SK-N-MC (cell line): ENCODE data around the gene PARD3.

Source experiments
- DNase-seq: peaks from one replicate; pipeline ENCODE4 v3.0.0-alpha.2; 2011; ENCODE audit warnings: low read depth, low spot score
- H3K27ac ChIP-seq: fragments of 200-600 bp; sonication (generic); 2 replicates; pipeline ENCODE4 v1.5.1; 2016; ENCODE audit warnings: mixed run types
- H3K36me3 ChIP-seq: fragments of 200-600 bp; sonication (generic); 2 replicates; pipeline ENCODE4 v1.6.1; 2017; ENCODE audit warnings: antibody characterized with exemption, low read length, mixed read lengths; ENCODE audit not compliant: insufficient read depth
- H3K4me3 ChIP-seq: fragments of 200-600 bp; sonication (generic); 2 replicates; pipeline ENCODE4 v1.5.1; 2016
- H3K9ac ChIP-seq: fragments of 200-600 bp; sonication (generic); 2 replicates; pipeline ENCODE4 v1.8.0; 2017; ENCODE audit warnings: mixed run types, mixed read lengths; ENCODE audit not compliant: insufficient read length
- H3K9me3 ChIP-seq: fragments of 200-600 bp; sonication (generic); 2 replicates; pipeline ENCODE4 v1.6.1; 2017; ENCODE audit warnings: low read depth, mild to moderate bottlenecking, antibody characterized with exemption, low read length, moderate library complexity, mixed read lengths
- EZH2 ChIP-seq: fragments of 200-600 bp; sonication (generic); IDR thresholded peaks from one replicate; pipeline ENCODE4 v1.6.1; 2017; ENCODE audit warnings: antibody characterized with exemption
- FOXP2 ChIP-seq: optimal IDR thresholded peaks from 2 replicates; pipeline ENCODE3; 2011; ENCODE audit warnings: mild to moderate bottlenecking, moderate library complexity; ENCODE audit not compliant: insufficient read depth; ENCODE audit errors: extremely low read length, control extremely low read depth
- POLR2AphosphoS5 ChIP-seq: IDR thresholded peaks from 2 replicates; pipeline ENCODE4 v1.6.1; 2012; ENCODE audit warnings: mild to moderate bottlenecking, low read depth, low read length, borderline replicate concordance

Gene PARD3

GRCh38 chr10:34808336-34808735 is 6.8 kb downstream of the PARD3 start:
- Histone ChIP-seq H3K4me3 (no peak overlapping the region), H3K36me3 (no peaks in the 10 kb centered on the region), H3K27ac (no peak overlapping the region), H3K9ac (no peak overlapping the region), H3K9me3 (no peaks in the 10 kb centered on the region)
- no peak for TF ChIP-seq FOXP2
- TF ChIP-seq EZH2, result no peak
- TF ChIP-seq POLR2AphosphoS5, result no peak
- DNase-seq, result no peak

- Histone ChIP-seq H3K9me3 (no peaks in the 10 kb centered on the region), H3K9ac (no peak overlapping the region), H3K4me3 (no peak overlapping the region), H3K36me3 (no peaks in the 10 kb centered on the region), H3K27ac (no peak overlapping the region)
- no peak for TF ChIP-seq POLR2AphosphoS5
- TF ChIP-seq FOXP2, result no peak
- no peak for TF ChIP-seq EZH2
- DNase-seq, result no peak
These were observed 10.8 kb downstream of the PARD3 start for GRCh38 chr10:34804306-34804705.

- DNase-seq, result no peak
- Histone ChIP-seq H3K4me3 (no peak overlapping the region), H3K9ac (no peak overlapping the region), H3K9me3 (no peaks in the 10 kb centered on the region), H3K36me3 (no peaks in the 10 kb centered on the region), H3K27ac (no peak overlapping the region)
- TF ChIP-seq EZH2 (no peak), FOXP2 (no peak), POLR2AphosphoS5 (no peak)
These were observed 12.4 kb downstream of the PARD3 start for GRCh38 chr10:34802692-34803091.

GRCh38 chr10:34801097-34801733 is 13.9 kb downstream of the PARD3 start:
- Histone ChIP-seq H3K27ac (no peak overlapping the region), H3K4me3 (no peak overlapping the region), H3K9ac (no peak overlapping the region), H3K36me3 (no peaks in the 10 kb centered on the region), H3K9me3 (no peaks in the 10 kb centered on the region)
- no peak for DNase-seq
- no peak for TF ChIP-seq EZH2
- no peak for TF ChIP-seq FOXP2
- TF ChIP-seq POLR2AphosphoS5, result no peak

- TF ChIP-seq EZH2, result no peak
- Histone ChIP-seq H3K4me3 (no peak overlapping the region), H3K9me3 (no peaks in the 10 kb centered on the region), H3K36me3 (no peaks in the 10 kb centered on the region), H3K9ac (no peak overlapping the region), H3K27ac (no peak overlapping the region)
- no peak for DNase-seq
These were observed 14.5 kb downstream of the PARD3 start for GRCh38 chr10:34800624-34801023.

GRCh38 chr10:34798654-34799053 is 16.4 kb downstream of the PARD3 start:
- no peak overlapping the region for H3K27ac ChIP-seq
- TF ChIP-seq FOXP2, result no peak
- TF ChIP-seq POLR2AphosphoS5, result no peak
- TF ChIP-seq EZH2, result no peak
- no peaks in the 10 kb centered on the region for H3K36me3 ChIP-seq
- H3K4me3 ChIP-seq, result no peak overlapping the region
- no peaks in the 10 kb centered on the region for H3K9me3 ChIP-seq
- H3K9ac ChIP-seq, result no peak overlapping the region
- no peak for DNase-seq

GRCh38 chr10:34797155-34797554 is 17.9 kb downstream of the PARD3 start:
- no peak for DNase-seq
- Histone ChIP-seq H3K4me3 (no peak overlapping the region), H3K9ac (no peak overlapping the region), H3K36me3 (no peaks in the 10 kb centered on the region), H3K27ac (no peak overlapping the region), H3K9me3 (no peaks in the 10 kb centered on the region)
- TF ChIP-seq EZH2 (no peak), FOXP2 (no peak), POLR2AphosphoS5 (no peak)

- H3K9ac ChIP-seq, result no peak overlapping the region
- no peaks in the 10 kb centered on the region for H3K36me3 ChIP-seq
- TF ChIP-seq EZH2, result no peak
- H3K27ac ChIP-seq, result no peak overlapping the region
- no peak overlapping the region for H3K4me3 ChIP-seq
- DNase-seq, result no peak
- no peaks in the 10 kb centered on the region for H3K9me3 ChIP-seq
These were observed 19.0 kb downstream of the PARD3 start for GRCh38 chr10:34796133-34796532.

- Histone ChIP-seq H3K36me3 (no peaks in the 10 kb centered on the region), H3K9ac (no peak overlapping the region), H3K9me3 (no peaks in the 10 kb centered on the region), H3K27ac (no peak overlapping the region), H3K4me3 (no peak overlapping the region)
- TF ChIP-seq FOXP2, result no peak
- TF ChIP-seq POLR2AphosphoS5, result no peak
- no peak for TF ChIP-seq EZH2
- no peak for DNase-seq
These were observed 19.8 kb downstream of the PARD3 start for GRCh38 chr10:34795334-34795733.
